ENCODE results near the gene ADGRG3. TPM values are rescaled to one million over a fixed set of nuclear protein-coding genes. Genes with fewer than 3 reads are reported as not detected.

ADGRG3 gene
- total RNA-seq, 1 donor from 2014 or later = 5.8 TPM

DNA sequence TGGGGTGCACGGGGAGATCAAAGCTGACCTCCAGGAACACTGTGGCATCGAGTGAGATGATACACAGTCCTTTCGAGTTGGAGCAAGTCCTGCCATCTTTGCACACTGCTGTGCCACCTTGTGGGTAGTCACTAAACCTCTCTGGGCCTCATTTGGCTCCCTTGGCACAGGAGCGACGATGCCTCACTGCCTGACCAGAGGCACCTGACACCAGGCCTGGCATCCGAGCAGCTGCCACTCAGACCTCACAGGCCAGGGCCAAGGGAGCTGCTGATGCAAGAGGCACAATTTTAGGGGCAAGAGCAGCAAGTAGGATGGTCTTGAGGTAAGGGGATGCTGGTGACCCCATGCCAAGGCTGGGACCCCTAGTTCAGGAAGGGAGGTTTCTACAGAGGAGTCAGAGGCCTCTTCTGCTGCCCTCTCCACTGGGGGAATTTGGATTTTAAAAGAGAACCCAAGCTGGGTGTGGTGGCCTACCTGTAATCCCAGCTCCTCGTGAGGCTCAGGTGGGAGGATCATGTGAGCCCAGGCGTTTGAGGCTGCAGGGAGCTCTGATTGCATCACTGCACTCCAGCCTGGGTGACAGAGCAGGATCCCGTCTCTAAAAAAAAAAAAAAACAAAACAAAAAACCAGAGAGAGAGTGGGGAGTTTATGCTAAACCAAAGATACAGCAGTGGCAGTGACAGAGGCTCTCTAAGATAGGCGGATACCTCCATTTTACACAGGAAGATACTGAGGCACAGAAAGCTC, 46.4 kb upstream of the ADGRG3 start:
- ATAC-seq (no peak), DNase-seq (peak; percentile 68)
- Histone ChIP-seq H3K36me3 (no peaks in the 10 kb centered on the region), H3K4me1 (peaks cover 10% of the 10 kb centered on the region), H3K27ac (no peak overlapping the region), H3K27me3 (no peaks in the 10 kb centered on the region), H3K4me3 (no peak overlapping the region), H3K9me3 (no peaks in the 10 kb centered on the region)
- intact Hi-C loops (cut with DNase I) = no loop called here
- TF ChIP-seq, protein P1, sequence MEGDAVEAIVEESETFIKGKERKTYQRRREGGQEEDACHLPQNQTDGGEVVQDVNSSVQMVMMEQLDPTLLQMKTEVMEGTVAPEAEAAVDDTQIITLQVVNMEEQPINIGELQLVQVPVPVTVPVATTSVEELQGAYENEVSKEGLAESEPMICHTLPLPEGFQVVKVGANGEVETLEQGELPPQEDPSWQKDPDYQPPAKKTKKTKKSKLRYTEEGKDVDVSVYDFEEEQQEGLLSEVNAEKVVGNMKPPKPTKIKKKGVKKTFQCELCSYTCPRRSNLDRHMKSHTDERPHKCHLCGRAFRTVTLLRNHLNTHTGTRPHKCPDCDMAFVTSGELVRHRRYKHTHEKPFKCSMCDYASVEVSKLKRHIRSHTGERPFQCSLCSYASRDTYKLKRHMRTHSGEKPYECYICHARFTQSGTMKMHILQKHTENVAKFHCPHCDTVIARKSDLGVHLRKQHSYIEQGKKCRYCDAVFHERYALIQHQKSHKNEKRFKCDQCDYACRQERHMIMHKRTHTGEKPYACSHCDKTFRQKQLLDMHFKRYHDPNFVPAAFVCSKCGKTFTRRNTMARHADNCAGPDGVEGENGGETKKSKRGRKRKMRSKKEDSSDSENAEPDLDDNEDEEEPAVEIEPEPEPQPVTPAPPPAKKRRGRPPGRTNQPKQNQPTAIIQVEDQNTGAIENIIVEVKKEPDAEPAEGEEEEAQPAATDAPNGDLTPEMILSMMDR (IDR thresholded peaks at IDR 0.05) = no peak

DNA sequence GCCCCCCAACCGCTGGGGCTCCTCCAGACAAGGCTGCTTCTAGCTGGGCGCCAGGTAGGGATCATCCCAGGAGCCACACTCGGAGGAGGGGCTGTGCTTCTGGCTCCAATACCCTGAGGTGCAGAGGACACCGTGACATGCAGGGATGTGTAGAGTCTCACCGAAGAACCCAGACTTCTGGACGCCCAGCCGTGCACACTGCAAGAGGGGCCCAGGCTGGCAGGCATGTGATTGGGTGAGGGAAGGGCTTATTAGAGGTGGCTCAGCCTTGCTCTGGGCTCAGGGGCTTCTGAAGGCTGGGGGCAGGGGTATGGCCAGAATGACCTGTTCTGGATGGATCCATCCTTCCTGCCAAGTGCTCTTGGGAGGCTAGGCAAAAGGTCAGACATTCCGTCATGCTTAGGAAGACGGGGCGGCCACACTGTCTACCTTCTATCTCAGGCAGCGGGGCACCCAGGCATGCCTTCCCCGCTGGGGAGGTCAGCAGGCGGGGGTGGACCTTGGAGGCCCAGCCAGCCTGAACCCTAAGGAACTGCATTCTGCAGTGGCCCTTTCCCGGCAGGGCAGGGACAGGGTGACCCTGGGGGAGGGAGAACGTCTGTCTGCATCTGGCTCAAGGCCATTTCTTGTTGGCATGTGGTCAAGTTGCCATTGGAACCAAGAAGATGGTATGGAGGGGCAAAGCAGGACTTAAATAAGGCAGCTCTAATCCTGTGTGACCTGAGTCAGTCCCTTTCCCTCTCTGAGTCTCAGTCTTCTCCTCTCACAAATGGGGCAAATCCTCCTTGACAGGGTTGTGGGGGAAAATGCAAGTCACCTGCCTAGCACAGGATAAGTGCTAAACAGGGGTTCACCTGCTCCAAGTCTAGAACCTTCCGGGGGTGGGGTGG, 45.5 kb upstream of the ADGRG3 start:
- no peaks in the 10 kb centered on the region for H3K36me3 ChIP-seq
- H3K27me3 ChIP-seq = no peaks in the 10 kb centered on the region
- intact Hi-C loops (cut with DNase I) = no loop called here
- no peaks in the 10 kb centered on the region for H3K9me3 ChIP-seq
- TF ChIP-seq, protein P1 (IDR thresholded peaks at IDR 0.05) = no peak
- DNase-seq (peak; percentile 61), ATAC-seq (no peak)
- H3K4me1 ChIP-seq = peaks cover 12% of the 10 kb centered on the region
- no peak overlapping the region for H3K4me3 ChIP-seq
- H3K27ac ChIP-seq = no peak overlapping the region

DNA sequence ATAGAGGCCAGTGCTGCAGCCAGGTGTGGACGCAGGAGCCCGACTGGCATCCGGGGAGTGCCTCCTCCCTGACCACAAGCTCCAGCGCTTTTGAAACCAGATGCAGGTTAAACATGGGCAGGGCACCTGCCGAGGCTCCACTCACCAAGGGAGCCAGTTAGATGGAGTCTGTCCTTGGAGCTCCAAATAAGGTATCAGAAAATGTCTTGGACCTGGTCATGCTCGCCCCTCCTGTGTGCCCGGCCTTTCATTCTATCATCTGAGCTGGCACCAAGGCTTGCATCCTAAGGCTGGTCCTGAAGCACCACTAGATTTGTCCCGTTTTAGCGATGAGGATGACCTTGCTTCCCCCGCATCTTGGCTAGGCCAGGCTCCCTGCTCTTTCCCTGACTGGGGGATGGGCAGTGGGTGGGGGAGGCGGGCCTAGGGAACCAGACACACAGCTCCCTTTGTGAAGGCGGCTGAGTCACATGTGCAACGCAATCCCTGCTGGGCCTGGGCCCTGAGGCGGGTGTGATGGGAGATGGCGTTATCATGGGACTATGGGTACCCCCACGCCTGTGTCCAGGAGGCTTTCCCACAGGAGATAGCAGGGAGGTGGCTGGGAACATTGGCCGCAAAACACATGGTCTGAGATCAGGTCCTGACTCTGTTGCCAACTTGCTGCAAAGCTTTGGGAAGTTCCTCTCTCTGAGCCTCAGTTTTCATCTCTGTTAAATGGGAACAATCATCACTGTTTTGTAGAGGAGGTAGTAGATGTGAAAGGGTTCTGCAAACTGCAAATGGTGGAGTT, 44.7 kb upstream of the ADGRG3 start:
- Histone ChIP-seq H3K4me1 (peaks cover 17% of the 10 kb centered on the region), H3K36me3 (no peaks in the 10 kb centered on the region), H3K27me3 (no peaks in the 10 kb centered on the region), H3K9me3 (no peaks in the 10 kb centered on the region), H3K27ac (no peak overlapping the region), H3K4me3 (no peak overlapping the region)
- DNase-seq (peak; percentile 70), ATAC-seq (peak; percentile 37)
- intact Hi-C loops (cut with DNase I) = no loop called here
- TF ChIP-seq, protein P1 (IDR thresholded peaks at IDR 0.05) = no peak

DNA sequence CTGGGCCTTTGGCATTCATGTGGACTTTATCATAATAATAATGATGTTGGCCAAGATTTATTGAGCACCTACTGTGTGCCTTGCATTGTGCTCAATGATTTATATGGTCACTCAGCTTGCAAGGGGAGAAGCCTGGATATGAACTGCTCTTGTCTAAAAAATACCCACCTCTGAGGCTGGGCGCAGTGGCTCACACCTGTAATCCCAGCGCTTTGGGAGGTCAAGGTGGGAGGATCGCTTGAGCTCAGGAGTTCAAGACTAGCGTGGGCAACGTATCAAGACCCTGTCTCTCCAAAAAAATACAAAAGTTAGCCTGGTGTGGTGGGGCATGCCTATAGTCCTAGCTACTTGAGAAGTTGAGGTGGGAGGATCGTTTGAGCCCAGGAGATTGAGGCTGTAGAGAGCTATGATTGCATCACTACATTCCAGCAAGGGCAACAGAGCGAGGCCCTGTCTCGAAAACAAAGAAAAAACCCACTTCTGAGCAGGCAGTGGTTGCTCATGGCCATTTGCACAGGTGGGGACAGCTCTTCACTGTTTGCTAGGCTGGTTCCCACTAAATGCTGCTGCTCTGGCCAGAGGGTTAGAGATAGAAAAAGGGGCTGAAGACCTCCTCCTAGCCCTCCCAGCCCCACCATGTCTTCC, 43.9 kb upstream of the ADGRG3 start:
- DNase-seq (no peak), ATAC-seq (no peak)
- TF ChIP-seq, protein P1 (IDR thresholded peaks at IDR 0.05) = no peak
- Histone ChIP-seq H3K36me3 (no peaks in the 10 kb centered on the region), H3K27me3 (peaks cover 3% of the 10 kb centered on the region), H3K4me3 (no peak overlapping the region), H3K9me3 (no peaks in the 10 kb centered on the region), H3K4me1 (peaks cover 19% of the 10 kb centered on the region), H3K27ac (no peak overlapping the region)
- intact Hi-C loops (cut with DNase I) = no loop called here
